ENCODE data around the gene MED13L.
"Not testable (repeated sequence)": the region's sequence is repeated elsewhere in the genome, so short reads cannot be mapped to it uniquely, and the experiment has no call there.

Gene MED13L

DNA sequence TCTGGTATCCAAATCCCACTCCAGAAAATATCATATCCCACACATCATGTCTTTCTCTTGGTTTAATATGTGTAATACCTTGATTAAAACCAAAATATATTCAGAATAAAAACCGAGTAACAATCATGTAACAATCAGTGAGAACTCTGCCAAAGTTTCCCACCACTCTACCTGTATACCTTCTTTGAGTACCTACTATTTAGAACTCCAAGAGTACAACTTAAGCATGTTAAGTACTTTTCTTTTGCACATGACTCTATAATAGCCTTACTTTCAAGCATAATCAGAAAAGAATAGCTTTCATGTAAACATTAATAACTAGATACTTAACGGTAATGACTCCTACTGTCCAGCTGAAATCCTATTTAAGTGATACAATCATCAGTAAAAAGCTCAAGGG lies 223.2 kb downstream of the MED13L start:
- Mint-ChIP-seq H3K4me1 (ENCODE audit: low read depth) (peaks cover 16% of the 10 kb centered on the region), H3K9me3 (no peaks in the 10 kb centered on the region), H3K36me3 (ENCODE audit: low read depth) (no peaks in the 10 kb centered on the region), H3K27ac (no peak overlapping the region), H3K4me3 (no peak overlapping the region), H3K27me3 (no peaks in the 10 kb centered on the region)
- intact Hi-C loops (cut with micrococcal nuclease) = no loop called here

DNA sequence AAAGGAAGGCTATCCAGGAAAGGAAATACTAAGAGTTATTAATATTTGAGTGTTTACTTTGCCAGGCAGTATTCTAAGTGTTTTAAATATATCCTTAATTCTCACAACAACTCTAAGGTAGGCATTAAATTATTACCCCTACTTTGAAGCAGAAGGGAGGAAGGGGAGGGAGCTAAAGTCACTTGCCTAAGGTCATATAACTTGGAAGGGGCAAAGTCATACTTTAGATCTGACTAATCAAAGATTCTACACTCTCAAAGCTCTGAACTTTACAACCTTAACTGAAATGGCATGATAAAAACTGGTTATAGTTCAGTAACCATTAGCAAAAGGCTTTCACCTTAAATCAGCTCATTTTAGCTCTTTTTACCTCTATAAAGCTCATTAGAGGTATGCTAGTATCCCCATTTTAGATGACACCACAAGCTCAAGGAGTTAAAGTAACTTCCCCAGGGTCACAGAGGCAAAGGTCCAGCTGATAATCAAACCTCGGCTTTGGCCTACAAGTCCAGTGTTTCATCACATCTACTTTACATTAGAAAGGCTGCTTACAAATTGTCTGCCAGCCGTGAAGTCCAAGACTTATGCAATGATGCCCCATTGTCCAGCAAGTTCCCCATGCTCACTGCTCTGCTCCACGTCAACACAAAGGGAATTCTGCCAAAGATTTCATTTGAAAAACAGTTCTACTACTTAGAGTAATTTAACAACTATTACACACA lies 223.9 kb downstream of the MED13L start:
- intact Hi-C loops (cut with micrococcal nuclease) = no loop called here
- Mint-ChIP-seq H3K9me3 (no peaks in the 10 kb centered on the region), H3K4me3 (no peak overlapping the region), H3K4me1 (ENCODE audit: low read depth) (peaks cover 16% of the 10 kb centered on the region), H3K36me3 (ENCODE audit: low read depth) (no peaks in the 10 kb centered on the region), H3K27ac (no peak overlapping the region), H3K27me3 (no peaks in the 10 kb centered on the region)

GRCh38 chr12:116050275-116050674 lies 227.2 kb downstream of the MED13L start:
- Mint-ChIP-seq H3K36me3 (ENCODE audit: low read depth) (no peaks in the 10 kb centered on the region), H3K27ac (no peak overlapping the region), H3K27me3 (no peaks in the 10 kb centered on the region), H3K4me1 (ENCODE audit: low read depth) (peaks cover 26% of the 10 kb centered on the region), H3K4me3 (no peak overlapping the region), H3K9me3 (no peaks in the 10 kb centered on the region)
- intact Hi-C loops (cut with micrococcal nuclease) = no loop called here

DNA sequence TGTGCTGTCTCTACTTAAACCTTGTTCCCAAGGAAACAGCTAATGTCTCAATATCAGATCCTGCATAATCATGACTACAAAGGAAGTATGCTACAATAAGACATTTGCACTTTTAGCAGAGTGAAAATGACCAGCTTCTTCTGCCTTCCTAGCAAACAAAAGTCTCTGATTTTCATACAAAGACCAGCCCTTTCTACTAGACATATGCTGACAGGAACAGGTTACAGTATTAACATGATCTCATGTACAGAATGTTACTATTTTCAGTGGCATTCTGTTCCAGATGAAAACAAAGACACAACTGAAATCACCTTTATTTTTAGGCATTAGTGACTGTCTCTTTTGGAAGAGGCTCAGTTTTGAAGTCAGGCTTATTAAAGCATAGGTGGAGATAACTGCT lies 228.6 kb downstream of the MED13L start:
- no peaks in the 10 kb centered on the region for H3K36me3 Mint-ChIP-seq (ENCODE audit: low read depth)
- H3K27ac Mint-ChIP-seq = no peak overlapping the region
- H3K27me3 Mint-ChIP-seq = no peaks in the 10 kb centered on the region
- no peaks in the 10 kb centered on the region for H3K9me3 Mint-ChIP-seq
- H3K4me1 Mint-ChIP-seq (ENCODE audit: low read depth) = peaks cover 30% of the 10 kb centered on the region
- intact Hi-C loops (cut with micrococcal nuclease) = no loop called here
- H3K4me3 Mint-ChIP-seq = no peak overlapping the region

DNA sequence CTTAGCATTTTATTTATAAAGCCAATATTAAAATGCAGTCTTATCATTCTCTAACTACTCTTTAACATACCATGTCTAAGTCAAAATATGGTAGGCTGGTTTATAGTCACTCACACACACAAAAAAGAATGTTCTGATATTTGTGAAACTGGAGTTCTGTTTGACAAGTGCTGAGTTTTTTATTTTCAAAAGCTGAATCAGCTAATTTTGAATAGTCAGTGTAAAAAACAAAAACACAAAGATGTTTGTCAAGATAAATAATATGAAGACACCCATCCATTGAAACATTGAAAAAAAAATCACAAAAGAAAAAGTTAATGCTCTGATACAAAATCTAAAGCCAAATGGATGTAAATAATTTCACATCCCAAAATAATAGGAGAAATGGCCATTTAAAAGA lies 231.5 kb downstream of the MED13L start:
- H3K4me1 Mint-ChIP-seq (ENCODE audit: low read depth) = peaks cover 25% of the 10 kb centered on the region
- H3K9me3 Mint-ChIP-seq = no peaks in the 10 kb centered on the region
- no peak overlapping the region for H3K27ac Mint-ChIP-seq
- H3K27me3 Mint-ChIP-seq = no peaks in the 10 kb centered on the region
- H3K4me3 Mint-ChIP-seq = no peak overlapping the region
- intact Hi-C loops (cut with micrococcal nuclease) = no loop called here
- no peaks in the 10 kb centered on the region for H3K36me3 Mint-ChIP-seq (ENCODE audit: low read depth)

DNA sequence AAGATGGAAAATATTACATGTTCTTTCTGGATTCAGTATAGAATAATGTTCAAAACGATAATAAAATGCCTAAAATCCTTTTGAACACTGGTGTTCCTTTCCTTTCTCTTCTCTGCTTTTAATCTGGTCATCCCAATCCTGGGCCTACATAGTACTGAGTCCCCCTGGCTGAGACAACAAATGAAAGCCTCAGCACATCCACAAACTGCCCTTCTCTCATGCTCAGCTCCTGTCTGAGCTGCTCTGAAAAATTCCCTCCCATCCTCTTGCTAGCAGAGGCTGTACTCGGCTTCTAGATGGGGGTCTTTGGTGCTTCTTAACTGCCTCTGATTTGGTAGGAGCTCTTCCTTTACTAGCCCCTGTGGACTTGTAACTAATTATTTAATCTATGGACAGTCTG lies 232.3 kb downstream of the MED13L start:
- intact Hi-C loops (cut with micrococcal nuclease) = no loop called here
- H3K9me3 Mint-ChIP-seq = no peaks in the 10 kb centered on the region
- H3K27ac Mint-ChIP-seq = no peak overlapping the region
- H3K27me3 Mint-ChIP-seq = no peaks in the 10 kb centered on the region
- H3K4me3 Mint-ChIP-seq = no peak overlapping the region
- H3K4me1 Mint-ChIP-seq (ENCODE audit: low read depth) = peaks cover 26% of the 10 kb centered on the region
- no peaks in the 10 kb centered on the region for H3K36me3 Mint-ChIP-seq (ENCODE audit: low read depth)

GRCh38 chr12:116043659-116044535 lies 233.6 kb downstream of the MED13L start:
- H3K4me1 Mint-ChIP-seq (ENCODE audit: low read depth) = peaks cover 34% of the 10 kb centered on the region
- H3K36me3 Mint-ChIP-seq (ENCODE audit: low read depth) = no peaks in the 10 kb centered on the region
- no peak overlapping the region for H3K4me3 Mint-ChIP-seq
- no peak overlapping the region for H3K27ac Mint-ChIP-seq
- H3K9me3 Mint-ChIP-seq = no peaks in the 10 kb centered on the region
- intact Hi-C loops (cut with micrococcal nuclease) = no loop called here
- no peaks in the 10 kb centered on the region for H3K27me3 Mint-ChIP-seq

- Mint-ChIP-seq H3K27me3 (no peaks in the 10 kb centered on the region), H3K4me1 (ENCODE audit: low read depth) (peaks cover 24% of the 10 kb centered on the region), H3K36me3 (ENCODE audit: low read depth) (no peaks in the 10 kb centered on the region), H3K9me3 (no peaks in the 10 kb centered on the region), H3K4me3 (no peak overlapping the region), H3K27ac (no peak overlapping the region)
- intact Hi-C loops (cut with micrococcal nuclease) = no loop called here
Measured at GRCh38 chr12:116040402-116040801, 237.1 kb downstream of the MED13L start.

DNA sequence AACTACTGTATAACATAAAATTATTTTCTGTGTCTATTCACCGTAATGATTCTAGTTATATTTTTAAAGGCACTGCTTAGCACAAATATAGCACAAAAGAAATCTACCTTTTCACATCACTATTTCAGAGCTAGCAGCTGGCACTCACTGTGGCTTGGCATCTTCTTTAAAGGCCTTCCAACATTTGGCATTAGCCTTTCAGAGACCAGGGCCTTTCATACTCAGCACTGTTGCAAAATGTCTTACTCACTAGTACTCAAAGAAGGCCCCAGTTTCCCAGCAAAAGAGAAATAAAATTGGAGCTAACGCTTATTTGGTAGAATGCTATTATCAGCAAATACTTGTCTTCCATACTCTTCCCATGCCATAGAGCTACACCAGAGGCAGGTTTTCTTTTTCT lies 238.4 kb downstream of the MED13L start:
- no peaks in the 10 kb centered on the region for H3K36me3 Mint-ChIP-seq (ENCODE audit: low read depth)
- intact Hi-C loops (cut with micrococcal nuclease) = no loop called here
- no peaks in the 10 kb centered on the region for H3K9me3 Mint-ChIP-seq
- H3K4me1 Mint-ChIP-seq (ENCODE audit: low read depth) = peaks cover 27% of the 10 kb centered on the region
- H3K4me3 Mint-ChIP-seq = no peak overlapping the region
- H3K27me3 Mint-ChIP-seq = no peaks in the 10 kb centered on the region
- H3K27ac Mint-ChIP-seq = no peak overlapping the region

DNA sequence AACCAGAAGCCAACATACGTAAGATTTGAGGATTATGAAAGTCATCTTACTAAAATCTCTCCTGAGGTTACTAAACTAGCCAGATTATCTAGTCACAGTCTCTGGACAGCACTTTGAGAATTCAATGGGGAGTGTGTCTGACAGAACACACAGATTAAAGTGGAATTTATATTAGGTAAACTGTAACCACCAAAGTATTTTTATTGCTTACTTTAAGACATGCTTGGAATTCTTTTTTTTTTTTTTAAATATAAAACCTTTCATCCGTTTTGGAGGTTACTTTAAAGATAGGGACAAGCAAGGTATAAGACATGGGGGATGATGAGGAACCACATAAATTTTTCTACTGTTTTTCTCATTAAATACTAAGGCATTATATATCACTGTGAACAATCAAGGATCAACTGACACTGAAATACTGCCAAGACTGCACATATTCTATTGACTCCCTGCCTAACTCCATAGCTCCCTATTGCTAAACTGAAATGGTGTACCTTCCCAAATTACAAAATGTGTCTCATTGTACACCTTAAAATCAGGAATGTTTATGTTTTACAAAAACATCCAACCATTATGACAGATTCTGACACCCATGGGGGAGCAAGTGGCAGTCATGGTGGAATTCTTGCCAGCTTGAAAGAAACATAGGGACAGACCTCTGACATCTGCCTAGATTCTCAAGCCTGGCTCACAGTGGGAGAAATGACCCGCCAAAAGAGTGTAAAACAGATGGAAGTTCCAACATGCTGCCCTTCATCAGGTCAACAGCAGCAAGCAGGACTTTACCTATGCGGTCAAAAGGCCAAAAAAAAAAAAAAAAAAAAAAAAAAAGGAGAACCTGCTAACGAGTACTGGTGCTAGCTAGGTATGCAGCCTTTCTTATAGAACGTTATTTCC lies 239.3 kb downstream of the MED13L start:
- Mint-ChIP-seq H3K4me3 (no peak overlapping the region), H3K27me3 (no peaks in the 10 kb centered on the region), H3K36me3 (ENCODE audit: low read depth) (no peaks in the 10 kb centered on the region), H3K9me3 (no peaks in the 10 kb centered on the region), H3K4me1 (ENCODE audit: low read depth) (peaks cover 28% of the 10 kb centered on the region), H3K27ac (no peak overlapping the region)
- intact Hi-C loops (cut with micrococcal nuclease) = no loop called here

DNA sequence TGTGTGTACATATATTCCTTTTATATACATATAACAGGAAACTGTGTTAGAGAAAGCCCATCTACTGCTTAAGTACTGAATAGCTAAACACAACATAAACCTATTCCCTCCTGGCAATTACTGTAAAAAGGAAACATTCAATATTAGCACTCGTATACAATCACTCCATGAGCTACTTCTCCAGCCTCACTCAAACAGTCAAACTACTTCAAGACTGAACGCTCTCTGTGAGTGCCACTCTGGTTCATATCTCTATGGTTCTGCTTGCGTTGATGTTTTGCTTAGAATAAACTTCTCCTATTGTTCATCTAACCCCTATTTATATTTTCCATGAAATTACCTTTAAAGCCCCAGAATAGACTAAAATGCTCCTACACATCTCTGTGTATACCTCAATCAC lies 243.7 kb downstream of the MED13L start:
- no peak overlapping the region for H3K4me3 Mint-ChIP-seq
- intact Hi-C loops (cut with micrococcal nuclease) = no loop called here
- H3K27me3 Mint-ChIP-seq = no peaks in the 10 kb centered on the region
- no peak overlapping the region for H3K27ac Mint-ChIP-seq
- H3K9me3 Mint-ChIP-seq = no peaks in the 10 kb centered on the region
- H3K4me1 Mint-ChIP-seq (ENCODE audit: low read depth) = peaks cover 24% of the 10 kb centered on the region
- H3K36me3 Mint-ChIP-seq (ENCODE audit: low read depth) = peaks cover 7% of the 10 kb centered on the region

GRCh38 chr12:116031624-116032023 lies 245.9 kb downstream of the MED13L start:
- intact Hi-C loops (cut with micrococcal nuclease); H3K36me3 Mint-ChIP-seq (ENCODE audit: low read depth); H3K4me3 Mint-ChIP-seq; H3K27me3 Mint-ChIP-seq; H3K27ac Mint-ChIP-seq; H3K9me3 Mint-ChIP-seq: not testable (repeated sequence)
- peaks cover 29% of the 10 kb centered on the region for H3K4me1 Mint-ChIP-seq (ENCODE audit: low read depth)

DNA sequence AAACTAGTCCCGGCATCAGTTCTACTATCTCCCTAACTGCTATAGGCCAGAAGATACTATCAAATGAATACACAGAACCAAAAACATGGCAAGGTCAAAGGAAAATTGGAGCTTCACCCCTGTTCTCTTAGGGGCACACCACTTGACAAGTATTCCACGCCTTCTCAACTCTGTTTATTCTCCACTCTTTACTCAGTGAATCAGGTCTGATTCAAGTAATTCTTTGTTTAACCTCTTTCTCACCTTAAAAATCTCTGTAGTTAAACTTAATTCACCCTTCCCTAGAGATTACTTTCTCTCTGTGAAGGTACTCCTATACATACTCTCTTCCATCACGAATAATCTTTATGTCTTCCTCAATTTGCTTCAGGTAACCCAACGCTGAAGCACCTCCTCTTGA lies 248.9 kb downstream of the MED13L start:
- Mint-ChIP-seq H3K4me1 (ENCODE audit: low read depth) (peaks cover 17% of the 10 kb centered on the region), H3K27me3 (no peaks in the 10 kb centered on the region), H3K9me3 (no peaks in the 10 kb centered on the region), H3K4me3 (no peak overlapping the region), H3K36me3 (ENCODE audit: low read depth) (peaks cover 7% of the 10 kb centered on the region), H3K27ac (no peak overlapping the region)
- intact Hi-C loops (cut with micrococcal nuclease) = no loop called here

GRCh38 chr12:116027551-116027821 lies 250.0 kb downstream of the MED13L start:
- Mint-ChIP-seq H3K36me3 (ENCODE audit: low read depth) (peaks cover 9% of the 10 kb centered on the region), H3K4me3 (no peak overlapping the region), H3K27me3 (no peaks in the 10 kb centered on the region), H3K27ac (no peak overlapping the region), H3K4me1 (ENCODE audit: low read depth) (peaks cover 12% of the 10 kb centered on the region), H3K9me3 (no peaks in the 10 kb centered on the region)
- intact Hi-C loops (cut with micrococcal nuclease) = no loop called here
